Fibroblast of the aortic adventitia (primary cell): ENCODE data around the gene LRRC19. TPM values are rescaled to one million over a fixed set of nuclear protein-coding genes. Genes with fewer than 3 reads are reported as not detected.
A peak's percentile ranks its signal among the peaks of the same experiment; 100 is the strongest.

Experiments
- DNase-seq: peaks from one replicate; pipeline ENCODE4 v3.0.0-alpha.2; 2010; ENCODE audit warnings: low read depth
- H3K4me3 ChIP-seq: 2 replicates; pipeline ENCODE4 v1.5.1; 2011; ENCODE audit warnings: low read depth, mild to moderate bottlenecking, control low read depth, low read length, moderate library complexity
- CTCF ChIP-seq: IDR thresholded peaks from 2 replicates; pipeline ENCODE4 v1.5.1; 2011; ENCODE audit warnings: mild to moderate bottlenecking, low read length, control low read depth, inconsistent platforms; ENCODE audit not compliant: insufficient read depth
- total RNA-seq: library from RNA; depleted of rRNA; stranded (reverse); fragments of >200 nt; gene quantifications from 2 replicates; pipeline ENCODE4 v1.2.3, GENCODE V29; 2012; ENCODE audit warnings: low replicate concordance

The LRRC19 gene
- total RNA-seq, 1 donor, result not detected

DNA sequence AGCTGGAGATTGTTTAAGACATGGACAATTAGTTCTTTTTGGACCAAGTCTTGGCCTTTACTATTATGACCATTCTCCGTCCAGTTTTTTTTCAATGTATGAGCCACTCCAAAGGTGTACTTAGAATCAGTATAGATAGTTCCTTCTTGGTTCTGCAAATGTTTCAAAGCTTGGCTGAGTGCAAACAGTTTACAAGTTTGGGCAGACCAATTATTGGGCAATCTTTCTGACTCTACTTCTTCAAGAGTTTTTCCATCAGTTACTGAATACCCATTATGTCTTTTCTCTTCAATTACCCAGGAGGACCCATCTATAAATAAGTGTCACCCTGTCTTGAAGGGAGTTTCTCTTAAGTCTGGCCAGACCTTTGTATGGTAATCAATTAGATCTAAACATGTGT, 33.8 kb downstream of the LRRC19 start:
- TF ChIP-seq CTCF, result no peak
- DNase-seq, result no peak
- H3K4me3 ChIP-seq, result no peak overlapping the region

DNA sequence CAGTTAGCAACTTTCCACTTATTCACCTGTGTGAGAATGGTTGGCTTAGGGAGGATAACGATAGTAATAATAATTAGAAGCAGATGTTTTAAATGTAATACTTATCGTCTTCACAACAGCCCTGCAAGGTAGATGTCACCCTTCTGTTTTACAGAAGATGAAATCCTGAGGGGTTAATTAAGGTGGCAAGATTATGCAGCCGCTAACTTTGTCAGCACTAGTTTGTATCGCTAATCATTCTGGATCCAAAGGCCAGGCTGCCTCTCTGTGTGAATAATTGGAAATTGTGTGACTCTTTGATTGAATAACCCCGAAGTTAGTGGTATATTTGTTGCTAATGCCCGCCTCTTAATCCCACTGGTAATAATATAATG, 48.6 kb downstream of the LRRC19 start:
- peak overlapping the region; percentile 71 for H3K4me3 ChIP-seq
- no peak for TF ChIP-seq CTCF
- no peak for DNase-seq

DNA sequence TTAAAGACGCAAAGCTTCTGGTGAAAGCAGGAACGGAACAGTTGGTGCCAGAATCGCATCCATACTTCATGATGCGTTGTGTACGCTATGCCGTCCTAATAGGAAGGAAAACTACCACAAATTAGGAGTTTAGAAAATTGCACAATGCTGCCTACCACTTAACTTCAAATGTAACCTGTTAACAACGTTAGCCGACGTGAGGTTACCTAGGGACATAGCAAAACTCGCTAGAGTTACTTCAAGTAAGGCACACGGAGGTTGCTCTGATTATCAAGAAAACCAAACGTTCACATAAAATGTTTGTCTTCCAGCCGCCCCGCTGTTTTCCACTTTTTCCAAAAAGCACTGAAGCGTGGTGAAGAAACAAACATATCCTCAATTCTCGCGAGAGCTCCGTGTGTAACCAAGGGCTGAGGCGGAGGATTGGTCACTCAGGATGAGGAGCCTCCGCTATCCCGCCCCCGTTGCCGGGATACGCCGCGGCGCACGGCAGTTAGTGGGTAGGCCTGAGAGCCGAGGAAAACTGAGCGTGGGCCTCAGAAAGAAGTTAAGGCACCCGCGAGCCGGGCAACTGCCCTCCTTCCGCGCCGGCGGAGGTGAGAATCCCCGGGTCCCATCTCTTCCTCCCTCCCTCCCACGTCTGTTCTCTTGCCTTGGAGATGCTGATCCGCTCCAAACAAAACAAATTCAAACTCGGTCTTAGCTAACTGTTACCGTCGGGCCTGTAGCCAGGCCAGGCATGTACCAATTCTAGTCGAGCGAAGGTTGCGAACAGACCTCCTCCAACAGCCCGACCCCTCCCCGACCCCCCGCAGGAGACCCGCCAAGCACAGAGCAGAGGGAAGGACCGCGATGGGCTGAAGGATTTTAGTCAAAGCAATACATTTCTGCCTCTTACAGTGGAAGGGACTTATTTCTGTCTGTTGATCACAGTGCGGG, 49.3 kb downstream of the LRRC19 start, which contains the start of gene IFT74:
Gene IFT74 (plus strand): TSS at position 492 of the 939 bp plus-strand sequence. CDS start 5,556 bp downstream, outside the sequence.
- TF ChIP-seq CTCF, result no peak
- DNase-seq, result peak; percentile 99
- H3K4me3 ChIP-seq, result peak within 1 kb of the TSS; percentile 71

DNA sequence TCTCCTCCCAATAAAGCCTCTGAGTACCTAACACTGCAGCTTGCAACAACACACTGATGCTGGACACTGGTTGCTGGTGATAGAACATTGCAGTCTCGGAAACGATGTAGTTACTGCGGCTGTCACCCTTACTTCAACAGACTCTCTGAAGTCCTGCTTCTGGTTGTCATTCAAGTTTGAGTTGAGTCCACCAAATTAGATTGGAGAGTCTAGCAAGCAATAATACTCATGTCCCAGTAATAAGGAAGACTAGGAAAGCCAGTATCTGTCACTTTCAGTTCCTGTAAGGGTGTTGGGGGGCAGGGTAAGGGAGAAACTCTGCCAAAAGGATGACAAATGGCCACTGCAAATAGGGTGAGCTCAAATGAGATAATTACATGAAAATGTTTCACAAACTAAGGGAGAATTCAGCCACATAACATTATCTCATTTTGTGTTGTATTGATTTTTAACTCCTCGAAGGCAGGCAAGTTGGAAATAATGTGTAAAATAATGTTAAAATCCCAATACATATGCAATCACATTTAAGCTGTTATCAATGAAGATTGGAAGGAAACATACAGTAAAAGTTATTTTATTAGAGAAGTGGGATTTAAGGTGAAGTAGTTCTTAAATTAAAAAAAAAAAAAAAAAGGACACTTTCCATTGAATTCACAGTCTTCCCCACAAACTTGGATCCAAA, 50.1 kb downstream of the LRRC19 start:
- peak; percentile 7 for DNase-seq
- TF ChIP-seq CTCF, result no peak
- H3K4me3 ChIP-seq, result peak overlapping the region; percentile 71

DNA sequence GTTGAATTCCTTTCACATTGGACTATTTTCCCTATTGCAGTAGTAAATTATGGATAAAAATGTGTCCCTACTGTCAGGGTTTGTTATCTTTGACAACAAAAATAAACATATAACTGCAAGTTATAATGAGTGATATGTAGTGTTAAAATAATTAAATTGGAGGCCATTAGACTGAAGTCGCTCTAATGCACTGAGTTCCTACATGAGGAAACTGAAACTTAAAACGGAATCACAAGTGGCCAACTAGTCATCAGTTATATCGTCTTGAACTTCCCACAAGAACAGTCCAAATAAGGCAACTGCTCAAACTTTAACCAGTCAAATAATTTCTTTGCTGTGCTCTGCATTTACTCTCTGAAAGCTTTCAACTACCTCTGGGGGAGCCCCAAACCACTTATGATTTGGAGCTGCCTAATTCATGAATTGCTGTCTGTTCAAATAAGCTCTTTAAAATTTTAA, 51.4 kb downstream of the LRRC19 start:
- DNase-seq, result peak; percentile 5
- TF ChIP-seq CTCF, result no peak
- H3K4me3 ChIP-seq, result no peak overlapping the region

GRCh38 chr9:26951794-26952193, 53.7 kb downstream of the LRRC19 start:
- TF ChIP-seq CTCF, result no peak
- no peak overlapping the region for H3K4me3 ChIP-seq
- no peak for DNase-seq
